ENCODE data around the gene IL13. TPM values are rescaled to one million over a fixed set of nuclear protein-coding genes. Genes with fewer than 3 reads are reported as not detected.

The IL13 gene
- total RNA-seq, 1 experiment from 2014 or later, result not detected

- DNase-seq (ENCODE audit: low read depth), result no peak
Observed at GRCh38 chr5:132669966-132670882, 12.3 kb downstream of the IL13 start.

GRCh38 chr5:132671000-132671399 is 13.0 kb downstream of the IL13 start:
- no peak for DNase-seq (ENCODE audit: low read depth)

GRCh38 chr5:132673488-132673887 is 15.5 kb downstream of the IL13 start:
- DNase-seq (ENCODE audit: low read depth), result no peak

- no peak for DNase-seq (ENCODE audit: low read depth)
Observed at GRCh38 chr5:132673939-132674630, 16.1 kb downstream of the IL13 start, which contains the start of gene IL4. IL4 (plus strand) TSS chr5:132673989; CDS start chr5:132674051, 62 bp downstream.

- DNase-seq (ENCODE audit: low read depth), result peak; percentile 83
Observed at GRCh38 chr5:132674671-132675506, 16.9 kb downstream of the IL13 start.

GRCh38 chr5:132675936-132676689 is 18.1 kb downstream of the IL13 start:
- no peak for DNase-seq (ENCODE audit: low read depth)

GRCh38 chr5:132677191-132677590 is 19.2 kb downstream of the IL13 start:
- peak; percentile 84 for DNase-seq (ENCODE audit: low read depth)

- no peak for DNase-seq (ENCODE audit: low read depth)
Observed at GRCh38 chr5:132677682-132678400, 19.9 kb downstream of the IL13 start.

- no peak for DNase-seq (ENCODE audit: low read depth)
Observed at GRCh38 chr5:132678735-132679134, 20.8 kb downstream of the IL13 start.

- DNase-seq (ENCODE audit: low read depth), result no peak
Observed at GRCh38 chr5:132679166-132679565, 21.2 kb downstream of the IL13 start.

- DNase-seq (ENCODE audit: low read depth), result no peak
Observed at GRCh38 chr5:132679717-132680380, 21.9 kb downstream of the IL13 start.

GRCh38 chr5:132680780-132681475 is 23.0 kb downstream of the IL13 start:
- DNase-seq (ENCODE audit: low read depth), result no peak

GRCh38 chr5:132681476-132681831 is 23.5 kb downstream of the IL13 start:
- no peak for DNase-seq (ENCODE audit: low read depth)

GRCh38 chr5:132681983-132682382 is 24.0 kb downstream of the IL13 start:
- DNase-seq (ENCODE audit: low read depth), result no peak

GRCh38 chr5:132684491-132684890 is 26.5 kb downstream of the IL13 start:
- DNase-seq (ENCODE audit: low read depth), result no peak

- DNase-seq (ENCODE audit: low read depth), result no peak
Observed at GRCh38 chr5:132684922-132685720, 27.1 kb downstream of the IL13 start.

GRCh38 chr5:132686193-132686592 is 28.2 kb downstream of the IL13 start:
- DNase-seq (ENCODE audit: low read depth), result no peak

GRCh38 chr5:132687995-132688394 is 30.0 kb downstream of the IL13 start:
- no peak for DNase-seq (ENCODE audit: low read depth)

All from RPMI7951 (cell line).